Left colon (tissue), 2 donors: ENCODE data around the gene ZNF239. TPM values are rescaled to one million over a fixed set of nuclear protein-coding genes. Genes with fewer than 3 reads are reported as not detected.
"Not testable (repeated sequence)": the region's sequence is repeated elsewhere in the genome, so short reads cannot be mapped to it uniquely, and the experiment has no call there.

Experiments used
- ATAC-seq: fragments of 200-7000 bp; cut with Tn5 transposase; one replicate; pipeline ENCODE4 v1.9.1; 2020; ENCODE audit warnings: mild to moderate bottlenecking, moderate library complexity
- DNase-seq, 2 donors: peaks; one replicate each; pipeline ENCODE4 v3.0.0-alpha.2; 2020
- intact Hi-C, 2 donors: fragments of 100-400 bp; cut with DNase I in 1 of 2; cut with micrococcal nuclease in 1 of 2; formaldehyde crosslinking; loops; one replicate each; pipeline versions ENCODE4 v1.11.2 to v1.14.0; 2022; cut with DNase I, micrococcal nuclease
- long read RNA-seq: library from polyadenylated mRNA; unstranded; transcript quantifications from one replicate; pipeline ENCODE4 v2.0.0, GENCODE V29; 2021
- total RNA-seq, 2 donors: library from RNA; stranded (reverse); fragmentation: NEBNext Ultra II Directional; extraction: Animal tissue kit (Norgen Biotek cat#: 25700); gene quantifications; one replicate each; pipeline ENCODE4 v1.2.1, GENCODE V29; 2021
- donor health status: DM: no; HTN: no; CAD: no.
- donor health status: DM: yes; HTN: yes; CAD: no.

The ZNF239 gene
- 1 to 10 TPM; 1.5 to 1.6 TPM for total RNA-seq
- long read RNA-seq, partial matches to known transcripts = 0 of 5 reads
- long read RNA-seq, other reads (novel, unspliced or antisense) = 2 of 5 reads

DNA sequence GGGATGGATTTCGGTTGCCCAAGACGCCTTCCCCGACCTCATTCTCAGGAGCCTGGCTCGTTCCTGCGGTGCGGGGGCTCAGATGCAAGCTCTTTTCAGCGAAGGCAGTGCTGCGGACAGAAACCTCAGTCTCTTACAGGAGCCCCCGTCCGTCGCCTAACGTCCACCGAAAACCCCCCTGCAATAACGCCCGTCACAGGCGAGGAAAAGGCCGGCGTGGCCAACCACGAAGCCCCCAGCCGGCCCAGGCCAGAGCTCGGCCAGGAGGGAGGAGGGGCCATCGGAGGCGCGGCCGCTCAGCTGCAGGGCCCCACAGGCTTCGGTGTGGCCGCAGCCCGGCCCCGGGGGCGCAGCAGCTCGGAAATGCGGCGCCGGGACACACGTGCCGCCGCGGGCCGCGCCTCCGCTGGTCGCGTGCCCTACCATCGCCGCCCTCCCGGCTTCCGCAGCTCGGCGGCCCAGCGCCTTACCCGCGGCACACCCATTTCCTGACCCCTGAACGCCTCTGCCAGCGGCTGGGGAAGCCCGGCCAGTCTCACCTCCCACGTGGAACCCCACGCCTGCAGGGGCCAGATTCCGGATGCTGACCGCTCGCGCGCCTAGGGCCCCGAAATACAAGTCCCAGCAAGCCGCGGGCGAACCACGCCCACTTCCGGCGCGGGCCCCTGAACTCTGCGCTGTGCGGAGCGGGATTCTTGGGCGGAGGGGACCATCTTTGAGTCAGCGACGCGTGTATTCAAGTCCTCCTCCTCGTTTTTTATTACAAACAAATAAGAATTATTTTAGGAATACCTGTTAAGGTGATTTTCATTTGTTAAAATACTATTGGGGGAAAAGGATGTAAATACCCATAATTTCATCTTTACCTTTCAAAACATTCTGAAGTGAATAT, at the start of gene ZNF239:
ZNF239 (minus strand) TSS at position 616 of the 892 bp plus-strand sequence. CDS start 16,537 bp downstream, outside the sequence.
- ATAC-seq (peak; percentile 98), DNase-seq (peak; percentile 85 to 91)
- intact Hi-C loops = no loop called here

DNA sequence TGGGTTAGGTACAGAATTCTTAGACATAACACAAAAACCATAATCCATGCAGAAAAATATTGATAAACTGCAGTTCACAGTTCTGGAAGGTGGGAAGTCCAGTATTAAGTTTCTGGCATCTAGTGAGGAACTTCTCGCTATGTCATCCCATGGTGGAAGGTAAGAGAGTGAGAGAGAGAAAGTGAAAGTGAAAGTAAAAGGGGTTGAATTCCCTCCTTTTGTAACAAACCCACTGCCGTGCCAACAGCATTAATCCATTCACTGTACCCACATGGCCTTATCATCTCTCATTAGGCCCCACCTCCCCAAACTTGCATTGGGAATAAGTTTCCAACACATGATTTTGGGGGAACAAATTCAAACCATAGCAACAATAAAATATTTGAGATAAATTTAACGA, 48.9 kb upstream of the ZNF239 start:
- ATAC-seq (no peak), DNase-seq (no peak)
- intact Hi-C loops = no loop called here

DNA sequence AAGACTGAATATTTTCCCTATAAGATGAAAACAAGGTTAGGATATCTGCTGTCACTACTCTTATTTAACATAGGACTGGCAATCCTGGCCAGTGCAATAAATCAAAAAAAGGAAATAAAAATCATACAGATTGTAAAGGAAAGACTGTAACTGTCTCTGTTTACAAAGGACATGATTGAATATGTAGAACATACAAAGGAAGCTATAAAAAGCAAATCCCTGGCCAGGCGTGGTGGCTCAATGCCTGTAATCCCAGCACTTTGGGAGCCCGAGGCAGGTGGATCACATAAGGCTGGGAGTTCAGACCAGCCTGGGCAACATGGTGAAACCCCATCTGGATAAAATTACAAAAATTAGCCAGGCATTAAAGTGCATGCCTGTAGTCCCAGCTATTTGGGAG, 47.6 kb upstream of the ZNF239 start:
- ATAC-seq (peak; percentile 89), DNase-seq (peak in 1 of 2 donors; percentile 11)
- intact Hi-C loops = no loop called here

DNA sequence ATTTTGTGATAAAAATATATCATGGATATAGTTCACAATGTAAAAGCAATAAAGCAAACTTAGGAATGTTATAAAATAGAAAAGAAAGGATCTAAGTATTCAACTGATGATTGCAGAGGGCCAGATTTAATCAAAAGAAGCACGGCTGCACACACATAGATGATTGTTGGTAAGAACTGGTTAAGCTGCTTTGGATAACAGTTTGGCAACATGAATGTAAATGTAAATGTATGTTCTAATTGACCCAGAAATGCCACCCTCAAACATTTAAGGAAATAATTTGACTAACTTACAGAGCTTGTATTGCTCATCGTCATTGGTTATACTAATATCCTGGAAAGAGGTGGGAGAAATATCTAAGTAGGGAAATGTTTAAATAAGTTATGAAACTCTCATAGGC, 45.0 kb upstream of the ZNF239 start:
- intact Hi-C loops = no loop called here
- DNase-seq (no peak), ATAC-seq (no peak)

DNA sequence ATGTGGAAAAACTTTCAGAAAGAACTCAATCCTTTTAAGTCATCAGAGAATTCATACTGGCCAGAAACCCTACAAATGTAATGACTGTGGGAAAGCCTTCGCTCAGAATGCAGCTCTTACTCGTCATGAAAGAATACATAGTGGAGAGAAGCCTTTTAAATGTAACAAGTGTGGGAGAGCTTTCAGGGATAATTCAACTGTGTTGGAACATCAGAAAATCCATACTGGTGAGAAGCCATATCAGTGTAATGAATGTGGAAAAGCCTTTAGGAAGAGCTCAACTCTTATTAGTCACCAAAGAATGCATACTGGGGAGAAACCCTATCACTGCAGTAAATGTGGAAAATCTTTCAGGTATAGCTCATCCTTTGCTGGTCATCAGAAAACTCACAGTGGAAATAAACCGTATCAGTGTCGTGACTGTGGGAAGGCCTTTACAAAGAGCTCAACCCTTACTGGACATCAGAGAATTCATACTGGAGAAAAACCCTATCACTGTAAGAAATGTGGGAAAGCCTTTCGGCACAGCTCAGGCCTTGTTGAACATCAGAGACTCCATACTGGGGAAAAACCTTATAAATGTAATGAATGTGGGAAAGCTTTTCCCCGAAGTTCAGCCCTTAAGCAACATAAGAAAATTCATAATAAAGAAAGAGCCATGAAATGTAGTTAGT, 42.4 kb upstream of the ZNF239 start:
- intact Hi-C loops = no loop called here
- ATAC-seq (no peak), DNase-seq (no peak)

DNA sequence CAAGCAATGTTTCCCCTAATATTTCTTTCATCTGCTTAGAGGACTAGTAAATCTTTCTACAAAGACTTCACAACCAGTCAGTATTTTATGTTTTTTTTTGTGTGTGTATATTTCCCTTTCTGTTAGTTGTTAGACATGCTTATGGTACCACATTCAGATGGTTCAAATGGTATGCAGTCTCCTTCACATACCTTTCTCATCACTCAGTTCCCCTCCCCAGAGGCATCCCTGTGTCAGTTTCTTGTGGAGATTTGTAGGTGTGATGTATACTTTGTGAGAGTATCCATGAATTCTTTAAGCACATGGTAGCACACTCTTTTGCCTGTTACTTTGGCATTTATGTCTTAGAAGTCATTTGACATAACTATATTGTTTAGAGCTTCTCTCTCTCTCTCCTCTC, 36.2 kb upstream of the ZNF239 start:
- DNase-seq = no peak
- no peak for ATAC-seq
- intact Hi-C loops = no loop called here

DNA sequence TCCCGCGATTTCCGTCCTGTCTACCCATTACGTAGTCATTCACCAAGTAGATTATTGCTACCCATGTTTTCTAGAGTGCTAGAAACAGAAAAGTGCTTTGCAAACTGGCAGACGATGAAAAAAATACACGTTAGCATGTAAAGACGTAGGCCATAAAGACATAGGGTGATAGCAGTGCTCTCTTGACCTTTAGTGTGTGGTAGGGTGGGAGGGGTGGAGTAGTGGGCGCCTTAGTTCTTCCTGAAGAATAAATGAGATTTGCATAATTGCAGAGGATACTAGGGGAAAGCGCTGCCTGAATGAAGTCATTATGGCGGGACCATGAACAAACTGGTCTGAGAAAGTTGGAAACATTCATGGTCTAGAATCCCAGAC, 32.8 kb upstream of the ZNF239 start:
- ATAC-seq = no peak
- intact Hi-C loops = no loop called here

DNA sequence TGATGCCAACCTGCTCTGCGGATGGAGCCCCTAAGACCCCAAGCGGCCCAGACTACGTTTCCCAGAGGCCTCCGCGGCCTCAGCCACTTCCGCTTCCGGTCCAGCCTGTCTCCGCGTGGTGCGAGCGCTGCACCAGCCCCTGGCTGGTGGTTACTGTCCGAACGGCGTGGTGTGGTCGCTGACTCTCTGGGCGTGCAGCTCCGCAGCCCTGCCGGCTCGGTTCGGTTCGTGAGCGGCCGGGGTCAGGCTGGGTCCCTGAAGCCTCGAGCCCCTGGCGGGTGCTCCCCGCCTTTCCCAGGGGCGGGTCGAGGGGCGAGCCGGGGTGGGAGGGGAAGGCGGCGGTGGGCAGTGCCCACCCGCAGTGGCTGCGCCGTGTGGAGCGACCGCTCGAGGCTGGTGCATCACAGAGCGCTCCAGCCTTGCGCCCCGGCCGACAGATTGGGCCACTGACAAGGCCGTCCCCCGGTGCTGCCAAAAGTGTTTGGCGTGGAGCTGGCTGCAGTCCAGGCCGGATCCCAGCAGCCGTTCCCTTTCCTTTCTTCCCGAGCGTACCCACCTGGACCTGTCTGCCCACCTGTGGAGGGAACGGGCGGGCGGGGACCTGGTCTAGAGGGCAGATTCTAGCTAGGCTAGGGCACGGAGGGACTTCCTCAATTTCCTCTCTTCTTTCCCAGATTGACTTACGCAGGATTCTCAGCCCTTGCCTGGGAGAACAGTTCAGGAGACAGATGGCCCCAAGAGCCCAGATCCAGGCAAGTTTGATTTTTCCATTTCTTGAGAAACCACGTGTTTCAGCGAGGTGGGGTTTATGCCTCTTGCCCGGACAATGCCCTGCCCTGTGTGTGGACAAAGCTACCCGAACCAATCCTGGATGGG, 32.1 kb upstream of the ZNF239 start, which contains the start of gene ZNF485:
ZNF485 (plus strand) TSS at position 116 of the 876 bp plus-strand sequence; CDS start at position 729, 613 bp downstream.
- intact Hi-C loops = no loop called here
- DNase-seq (peak; percentile 57 to 76), ATAC-seq (peak; percentile 96)

More for the DNA sequence above, 32.8 kb upstream of the ZNF239 start:
- DNase-seq = no peak

DNA sequence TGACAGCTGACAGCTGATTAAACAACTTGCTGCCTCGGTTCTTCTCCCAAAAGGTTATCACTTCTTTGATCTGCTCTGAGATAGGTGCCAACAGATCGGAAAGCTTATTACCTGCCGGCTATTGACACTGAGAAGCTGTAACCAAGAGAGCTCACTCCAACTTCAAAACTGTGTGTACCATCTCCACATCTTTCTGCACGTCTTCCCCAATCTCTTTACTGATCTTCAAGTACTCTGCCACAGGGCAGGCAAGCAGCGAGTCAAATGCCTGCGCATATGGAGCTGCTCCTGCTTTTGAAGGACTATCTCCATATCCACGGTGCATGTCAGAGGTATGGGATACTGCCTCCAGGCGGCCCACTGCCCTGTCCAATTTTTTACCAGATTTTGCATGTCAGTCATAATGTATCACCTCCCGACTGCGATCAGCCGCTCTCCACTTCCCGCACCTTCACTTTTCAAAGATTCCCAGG, 31.5 kb upstream of the ZNF239 start:
- intact Hi-C loops = no loop called here
- ATAC-seq = peak; percentile 2
- no peak for DNase-seq

DNA sequence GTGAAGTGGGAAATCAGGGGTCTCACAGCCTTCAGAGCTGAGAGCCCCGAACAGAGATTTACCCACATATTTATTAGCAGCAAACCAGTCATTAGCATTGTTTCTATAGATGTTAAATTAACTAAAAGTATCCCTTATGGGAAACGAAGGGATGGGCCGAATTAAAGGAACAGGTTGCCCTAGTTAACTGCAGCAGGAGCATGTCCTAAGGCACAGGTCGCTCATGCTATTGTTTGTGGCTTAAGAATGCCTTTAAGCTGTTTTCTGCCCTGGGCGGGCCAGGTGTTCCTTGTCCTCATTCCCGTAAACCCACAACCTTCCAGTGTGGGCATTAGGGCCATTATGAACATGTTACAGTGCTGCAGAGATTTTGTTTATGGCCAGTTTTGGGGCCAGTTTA, 27.2 kb upstream of the ZNF239 start:
- DNase-seq, intact Hi-C loops: not testable (repeated sequence)

DNA sequence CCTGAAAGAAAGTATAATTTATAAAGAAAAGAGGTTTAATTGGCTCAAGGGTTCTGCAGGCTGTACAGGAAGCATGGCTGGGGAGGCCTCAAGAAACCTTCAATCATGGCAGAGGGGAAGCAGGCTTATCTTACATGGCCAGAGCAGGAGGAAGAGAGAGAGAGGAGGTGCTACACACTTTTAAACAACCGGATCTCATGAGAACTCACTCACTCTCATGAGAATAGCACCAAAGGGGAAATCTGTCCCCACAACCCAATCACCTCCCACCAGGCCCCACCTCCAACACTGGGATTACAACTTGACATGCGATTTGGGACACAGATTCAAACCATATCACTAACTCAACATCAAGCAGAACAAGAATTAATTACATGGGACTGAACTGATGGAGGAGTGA, 24.9 kb upstream of the ZNF239 start:
- DNase-seq (no peak), ATAC-seq (no peak)
- intact Hi-C loops = no loop called here

More for the DNA sequence above, 27.2 kb upstream of the ZNF239 start:
- ATAC-seq = not testable (repeated sequence)

DNA sequence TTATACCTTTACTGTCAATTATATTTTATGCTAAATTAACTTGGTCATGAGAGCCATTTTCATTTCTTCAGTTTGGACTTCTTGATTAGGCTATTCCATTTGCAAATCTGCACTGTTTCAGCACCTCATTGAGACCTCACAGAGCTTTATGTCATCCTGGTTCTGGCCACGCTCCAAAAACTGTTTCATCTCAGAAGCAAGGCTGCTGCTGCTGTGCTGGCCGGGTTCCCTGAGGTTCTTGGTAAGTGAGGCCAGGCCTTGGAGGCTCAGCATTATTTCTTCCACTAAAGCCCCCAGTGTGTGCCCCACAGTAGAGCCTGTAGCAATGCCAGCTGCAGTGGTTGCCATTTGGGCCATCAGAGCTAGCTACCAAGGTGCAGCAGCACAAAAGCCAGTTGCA, 24.0 kb upstream of the ZNF239 start:
- DNase-seq (no peak), ATAC-seq (no peak)
- intact Hi-C loops = no loop called here

DNA sequence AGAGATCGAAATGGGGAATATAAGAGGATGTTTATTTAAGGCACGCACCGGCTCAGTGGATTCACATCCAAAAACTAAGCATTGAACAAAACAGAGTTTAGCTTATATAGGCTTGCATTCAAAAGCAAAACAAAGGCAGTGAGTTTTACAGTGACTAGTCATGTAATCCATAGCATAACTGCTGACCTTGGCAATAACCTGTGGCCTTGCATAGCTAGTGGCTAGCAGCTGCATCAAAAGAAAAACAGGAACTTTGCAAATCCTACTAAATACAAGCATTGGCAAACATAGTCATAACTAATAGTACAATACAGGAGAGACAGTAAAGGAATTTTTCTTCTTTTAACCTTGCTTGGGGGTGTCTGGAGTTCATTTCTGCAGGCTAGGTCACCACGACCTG, 22.1 kb upstream of the ZNF239 start:
- DNase-seq (no peak), ATAC-seq (no peak)
- intact Hi-C loops = no loop called here

DNA sequence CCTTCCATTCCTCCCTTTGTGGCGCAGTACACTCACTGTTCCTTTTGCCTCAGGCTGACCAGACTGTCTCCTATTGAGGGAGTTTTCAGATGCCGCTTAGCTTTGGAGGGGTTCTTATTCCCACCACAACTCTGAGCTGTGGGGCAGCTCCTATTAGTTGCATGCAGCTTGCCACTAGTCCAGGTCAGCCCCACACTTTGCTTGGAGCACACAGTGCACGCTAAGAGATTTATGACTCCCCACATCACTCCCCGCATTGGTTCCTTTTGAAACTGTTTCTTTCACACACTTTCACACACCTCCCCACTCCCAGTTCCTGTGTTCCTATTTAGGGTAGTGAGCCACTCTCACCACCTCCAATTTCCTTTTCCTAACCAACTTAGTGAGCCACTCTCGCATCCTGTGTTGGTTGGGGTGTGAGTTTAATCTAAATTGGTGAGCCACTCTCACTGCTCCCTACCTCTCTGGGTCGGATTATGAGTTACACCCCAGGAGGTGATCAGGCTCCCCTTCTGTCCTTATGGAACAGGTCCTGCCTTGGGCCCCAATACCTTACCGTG, 21.4 kb upstream of the ZNF239 start:
- no peak for ATAC-seq
- intact Hi-C loops = no loop called here
- DNase-seq = no peak

DNA sequence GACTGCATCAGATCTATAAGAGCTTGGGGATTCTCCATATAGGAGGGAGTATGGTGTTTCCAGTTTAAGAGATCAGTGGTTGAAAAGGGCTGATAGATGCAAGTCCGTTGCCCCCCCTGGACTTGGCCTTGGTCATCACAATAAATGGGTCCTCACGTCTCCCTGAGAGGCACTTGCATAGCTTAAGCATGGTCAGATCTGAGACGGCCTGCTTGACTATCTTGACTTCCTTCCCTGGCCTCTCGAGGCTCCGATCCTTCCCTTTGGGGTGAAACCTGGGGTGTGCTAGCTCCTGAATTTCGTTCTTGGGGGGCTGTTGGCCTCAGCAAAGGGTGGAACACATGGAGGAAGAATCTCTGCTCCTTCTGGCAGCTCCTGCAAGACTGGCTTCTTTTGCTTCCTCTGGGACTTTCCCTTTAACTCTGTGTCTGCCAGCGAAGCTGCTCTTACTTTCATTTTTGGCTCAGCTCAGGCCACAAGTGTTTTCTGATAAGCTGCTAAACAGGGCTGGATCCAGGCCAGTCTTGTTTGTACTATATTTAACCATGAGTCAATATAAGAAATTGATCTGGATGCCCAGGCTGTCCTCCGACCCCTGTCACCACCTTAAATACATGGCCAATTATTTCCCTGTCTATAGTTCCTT, 20.7 kb upstream of the ZNF239 start:
- ATAC-seq (peak; percentile 55), DNase-seq (no peak)
- intact Hi-C loops = no loop called here

DNA sequence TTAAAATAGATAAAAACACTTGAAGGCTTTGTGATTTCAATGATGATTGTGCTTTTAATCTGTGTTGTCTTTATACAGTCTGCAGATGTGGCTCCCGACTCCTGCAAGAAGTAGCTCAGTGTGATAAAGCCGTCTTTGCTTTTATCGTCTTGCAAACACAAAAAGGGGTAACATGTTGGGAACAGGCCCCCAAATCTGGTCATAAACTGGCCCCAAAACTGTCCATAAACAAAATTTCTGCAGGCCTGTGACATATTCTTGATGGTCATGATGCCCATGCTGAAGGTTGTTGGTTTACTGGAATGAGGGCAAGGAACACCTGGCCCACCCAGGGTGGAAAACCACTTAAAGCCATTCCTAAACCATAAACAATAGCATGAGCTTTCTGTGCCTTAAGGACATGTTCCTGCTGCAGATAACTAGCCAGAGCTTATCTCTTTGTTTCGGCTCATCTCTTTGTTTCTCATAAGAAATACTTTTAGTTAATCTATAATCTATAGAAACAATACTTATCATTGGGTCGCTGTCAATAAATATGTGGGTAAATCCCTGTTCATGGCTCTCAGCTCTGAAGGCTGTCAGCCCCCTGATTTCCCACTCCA, 17.0 kb upstream of the ZNF239 start:
- intact Hi-C loops = no loop called here
- no peak for ATAC-seq
- DNase-seq = no peak

DNA sequence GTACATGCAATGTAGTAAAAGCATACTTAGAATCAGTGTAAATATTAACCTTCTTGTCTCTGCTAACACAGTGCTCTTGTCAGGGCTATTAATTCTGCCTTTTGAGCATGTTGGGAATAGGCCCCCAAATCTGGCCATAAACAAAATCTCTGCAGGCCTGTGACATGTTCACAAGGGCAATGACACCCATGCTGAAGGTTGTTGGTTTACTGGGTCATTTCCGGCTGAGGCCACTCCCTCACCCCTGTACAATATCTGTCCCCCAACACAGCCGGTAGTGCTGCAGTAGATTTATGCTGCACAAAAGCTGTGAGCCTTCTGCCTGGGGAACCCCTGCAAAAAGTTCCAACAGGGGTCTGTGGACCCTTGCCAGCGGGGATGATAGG, 12.3 kb upstream of the ZNF239 start:
- intact Hi-C loops, DNase-seq: not testable (repeated sequence)
- peak; percentile 61 for ATAC-seq
